Measurements from ENCODE around the gene AOPEP. TPM values are rescaled to one million over a fixed set of nuclear protein-coding genes. Genes with fewer than 3 reads are reported as not detected.
A peak's percentile ranks its signal among the peaks of the same experiment; 100 is the strongest.
"Not testable (repeated sequence)": the region's sequence is repeated elsewhere in the genome, so short reads cannot be mapped to it uniquely, and the experiment has no call there.

The AOPEP gene
- total and polyA plus RNA-seq, 2 donors: 9.6 to 36.5 TPM

GRCh38 chr9:94870793-94871558, 144.5 kb downstream of the AOPEP start:
- H3K9me3 ChIP-seq (ENCODE audit: control insufficient read depth in 2 of 2, insufficient read depth in 1 of 2, low read length in 1 of 2): no peaks in the 10 kb centered on the region
- no peak overlapping the region for H3K4me3 ChIP-seq (ENCODE audit: low read length in 2 of 2)
- H3K27ac ChIP-seq (ENCODE audit: low read depth in 1 of 2, low read length in 1 of 2): peak overlapping the region in 1 of 2 donors; percentile 53
- no peaks in the 10 kb centered on the region for H3K36me3 ChIP-seq (ENCODE audit: control insufficient read depth in 2 of 2, insufficient read depth in 2 of 2, low read length in 1 of 2)
- DNase-seq (ENCODE audit: low read depth in 6 of 9, low spot score in 9 of 9): peak in 5 of 9 donors; percentile 4 to 69 (median 26)
- no peaks in the 10 kb centered on the region for H3K27me3 ChIP-seq (ENCODE audit: control insufficient read depth in 2 of 2, insufficient read depth in 1 of 2, low read length in 1 of 2)
- peaks cover 7 to 10% of the 10 kb centered on the region in 2 donors for H3K4me1 ChIP-seq (ENCODE audit: control insufficient read depth in 2 of 2, insufficient read depth in 2 of 2, low read length in 2 of 2)
- WGBS: 77% methylated on average over 8 of the region's 8 CpGs

GRCh38 chr9:94872083-94872833, 145.8 kb downstream of the AOPEP start:
- no peaks in the 10 kb centered on the region for H3K9me3 ChIP-seq (ENCODE audit: control insufficient read depth in 2 of 2, insufficient read depth in 1 of 2, low read length in 1 of 2)
- WGBS: 95% methylated on average over 13 of the region's 13 CpGs
- no peak overlapping the region for H3K4me3 ChIP-seq (ENCODE audit: low read length in 2 of 2)
- no peak overlapping the region for H3K27ac ChIP-seq (ENCODE audit: low read depth in 1 of 2, low read length in 1 of 2)
- H3K27me3 ChIP-seq (ENCODE audit: control insufficient read depth in 2 of 2, insufficient read depth in 1 of 2, low read length in 1 of 2): no peaks in the 10 kb centered on the region
- H3K36me3 ChIP-seq (ENCODE audit: control insufficient read depth in 2 of 2, insufficient read depth in 2 of 2, low read length in 1 of 2): no peaks in the 10 kb centered on the region
- H3K4me1 ChIP-seq (ENCODE audit: control insufficient read depth in 2 of 2, insufficient read depth in 2 of 2, low read length in 2 of 2): peaks cover 7 to 10% of the 10 kb centered on the region in 2 donors
- DNase-seq (ENCODE audit: low read depth in 6 of 9, low spot score in 9 of 9): no peak

GRCh38 chr9:94872891-94873511, 146.5 kb downstream of the AOPEP start:
- Histone ChIP-seq H3K4me1 (ENCODE audit: control insufficient read depth in 2 of 2, insufficient read depth in 2 of 2, low read length in 2 of 2) (peaks cover 7 to 10% of the 10 kb centered on the region in 2 donors), H3K36me3 (ENCODE audit: control insufficient read depth in 2 of 2, insufficient read depth in 2 of 2, low read length in 1 of 2) (no peaks in the 10 kb centered on the region), H3K4me3 (ENCODE audit: low read length in 2 of 2) (no peak overlapping the region), H3K27me3 (ENCODE audit: control insufficient read depth in 2 of 2, insufficient read depth in 1 of 2, low read length in 1 of 2) (no peaks in the 10 kb centered on the region), H3K27ac (ENCODE audit: low read depth in 1 of 2, low read length in 1 of 2) (peak overlapping the region in 1 of 2 donors; percentile 4), H3K9me3 (ENCODE audit: control insufficient read depth in 2 of 2, insufficient read depth in 1 of 2, low read length in 1 of 2) (no peaks in the 10 kb centered on the region)
- WGBS: 89% methylated on average over 3 of the region's 3 CpGs
- DNase-seq (ENCODE audit: low read depth in 6 of 9, low spot score in 9 of 9): no peak

- no peaks in the 10 kb centered on the region for H3K36me3 ChIP-seq (ENCODE audit: control insufficient read depth in 2 of 2, insufficient read depth in 2 of 2, low read length in 1 of 2)
- no peaks in the 10 kb centered on the region for H3K27me3 ChIP-seq (ENCODE audit: control insufficient read depth in 2 of 2, insufficient read depth in 1 of 2, low read length in 1 of 2)
- no peak overlapping the region for H3K27ac ChIP-seq (ENCODE audit: low read depth in 1 of 2, low read length in 1 of 2)
- 93% methylated on average over 3 of the region's 3 CpGs for WGBS
- peaks cover 7 to 10% of the 10 kb centered on the region in 2 donors for H3K4me1 ChIP-seq (ENCODE audit: control insufficient read depth in 2 of 2, insufficient read depth in 2 of 2, low read length in 2 of 2)
- no peak overlapping the region for H3K4me3 ChIP-seq (ENCODE audit: low read length in 2 of 2)
- no peaks in the 10 kb centered on the region for H3K9me3 ChIP-seq (ENCODE audit: control insufficient read depth in 2 of 2, insufficient read depth in 1 of 2, low read length in 1 of 2)
- no peak for DNase-seq (ENCODE audit: low read depth in 6 of 9, low spot score in 9 of 9)
Measured at GRCh38 chr9:94874316-94874715, 147.8 kb downstream of the AOPEP start.

GRCh38 chr9:94875300-94876020, 149.0 kb downstream of the AOPEP start:
- no peak for DNase-seq (ENCODE audit: low read depth in 6 of 9, low spot score in 9 of 9)
- WGBS: 77% methylated on average over 5 of the region's 5 CpGs
- no peak overlapping the region for H3K4me3 ChIP-seq (ENCODE audit: low read length in 2 of 2)
- H3K36me3 ChIP-seq (ENCODE audit: control insufficient read depth in 2 of 2, insufficient read depth in 2 of 2, low read length in 1 of 2): no peaks in the 10 kb centered on the region
- H3K27me3 ChIP-seq (ENCODE audit: control insufficient read depth in 2 of 2, insufficient read depth in 1 of 2, low read length in 1 of 2): no peaks in the 10 kb centered on the region
- H3K4me1 ChIP-seq (ENCODE audit: control insufficient read depth in 2 of 2, insufficient read depth in 2 of 2, low read length in 2 of 2): peaks cover 5 to 9% of the 10 kb centered on the region in 2 donors
- no peaks in the 10 kb centered on the region for H3K9me3 ChIP-seq (ENCODE audit: control insufficient read depth in 2 of 2, insufficient read depth in 1 of 2, low read length in 1 of 2)
- no peak overlapping the region for H3K27ac ChIP-seq (ENCODE audit: low read depth in 1 of 2, low read length in 1 of 2)

GRCh38 chr9:94878804-94879203, 152.3 kb downstream of the AOPEP start:
- not testable (repeated sequence) for DNase-seq (ENCODE audit: low read depth in 6 of 9, low spot score in 9 of 9); H3K27me3 ChIP-seq (ENCODE audit: control insufficient read depth in 2 of 2, insufficient read depth in 1 of 2, low read length in 1 of 2); H3K27ac ChIP-seq (ENCODE audit: low read depth in 1 of 2, low read length in 1 of 2); H3K4me1 ChIP-seq (ENCODE audit: control insufficient read depth in 2 of 2, insufficient read depth in 2 of 2, low read length in 2 of 2); H3K9me3 ChIP-seq (ENCODE audit: control insufficient read depth in 2 of 2, insufficient read depth in 1 of 2, low read length in 1 of 2); H3K4me3 ChIP-seq (ENCODE audit: low read length in 2 of 2); H3K36me3 ChIP-seq (ENCODE audit: control insufficient read depth in 2 of 2, insufficient read depth in 2 of 2, low read length in 1 of 2)
- 88% methylated on average over 3 of the region's 3 CpGs for WGBS

- Histone ChIP-seq H3K9me3 (ENCODE audit: control insufficient read depth in 2 of 2, insufficient read depth in 1 of 2, low read length in 1 of 2) (no peaks in the 10 kb centered on the region), H3K36me3 (ENCODE audit: control insufficient read depth in 2 of 2, insufficient read depth in 2 of 2, low read length in 1 of 2) (no peaks in the 10 kb centered on the region), H3K27ac (ENCODE audit: low read depth in 1 of 2, low read length in 1 of 2) (no peak overlapping the region), H3K4me1 (ENCODE audit: control insufficient read depth in 2 of 2, insufficient read depth in 2 of 2, low read length in 2 of 2) (no peaks in the 10 kb centered on the region), H3K27me3 (ENCODE audit: control insufficient read depth in 2 of 2, insufficient read depth in 1 of 2, low read length in 1 of 2) (no peaks in the 10 kb centered on the region), H3K4me3 (ENCODE audit: low read length in 2 of 2) (no peak overlapping the region)
- DNase-seq (ENCODE audit: low read depth in 6 of 9, low spot score in 9 of 9): no peak
Measured at GRCh38 chr9:94879230-94879629, 152.7 kb downstream of the AOPEP start.

GRCh38 chr9:94881023-94881422, 154.5 kb downstream of the AOPEP start:
- Histone ChIP-seq H3K36me3 (ENCODE audit: control insufficient read depth in 2 of 2, insufficient read depth in 2 of 2, low read length in 1 of 2) (no peaks in the 10 kb centered on the region), H3K27me3 (ENCODE audit: control insufficient read depth in 2 of 2, insufficient read depth in 1 of 2, low read length in 1 of 2) (no peaks in the 10 kb centered on the region), H3K4me1 (ENCODE audit: control insufficient read depth in 2 of 2, insufficient read depth in 2 of 2, low read length in 2 of 2) (no peaks in the 10 kb centered on the region), H3K9me3 (ENCODE audit: control insufficient read depth in 2 of 2, insufficient read depth in 1 of 2, low read length in 1 of 2) (no peaks in the 10 kb centered on the region), H3K27ac (ENCODE audit: low read depth in 1 of 2, low read length in 1 of 2) (no peak overlapping the region), H3K4me3 (ENCODE audit: low read length in 2 of 2) (no peak overlapping the region)
- DNase-seq (ENCODE audit: low read depth in 6 of 9, low spot score in 9 of 9): no peak
- 98% methylated on average over 1 of the region's 1 CpG for WGBS
